ENCODE results near the gene TMEM14A. TPM values are rescaled to one million over a fixed set of nuclear protein-coding genes. Genes with fewer than 3 reads are reported as not detected.

The TMEM14A gene
- total RNA-seq, 1 experiment from 2014 or later, result 7.3 TPM

DNA sequence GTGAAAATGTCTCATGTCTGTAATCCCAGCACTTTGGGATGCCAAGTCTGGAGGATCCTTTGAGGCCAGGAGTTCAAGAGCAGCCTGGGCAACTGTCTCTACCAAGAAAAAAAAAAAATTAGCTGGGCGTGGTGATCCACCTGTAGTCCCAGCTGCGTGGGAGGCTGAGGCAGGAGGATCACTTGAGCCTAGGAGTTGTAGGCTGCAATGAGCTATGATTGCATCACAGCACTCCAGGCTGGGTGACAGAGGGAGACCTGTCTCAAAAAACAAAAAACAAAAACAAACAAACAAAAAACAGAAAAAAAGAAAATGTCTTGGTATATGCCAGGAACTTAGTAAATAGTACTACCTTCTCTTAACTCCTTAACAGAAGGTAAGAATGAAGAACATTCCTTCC, 31.4 kb upstream of the TMEM14A start:
- TF ChIP-seq, protein P1, sequence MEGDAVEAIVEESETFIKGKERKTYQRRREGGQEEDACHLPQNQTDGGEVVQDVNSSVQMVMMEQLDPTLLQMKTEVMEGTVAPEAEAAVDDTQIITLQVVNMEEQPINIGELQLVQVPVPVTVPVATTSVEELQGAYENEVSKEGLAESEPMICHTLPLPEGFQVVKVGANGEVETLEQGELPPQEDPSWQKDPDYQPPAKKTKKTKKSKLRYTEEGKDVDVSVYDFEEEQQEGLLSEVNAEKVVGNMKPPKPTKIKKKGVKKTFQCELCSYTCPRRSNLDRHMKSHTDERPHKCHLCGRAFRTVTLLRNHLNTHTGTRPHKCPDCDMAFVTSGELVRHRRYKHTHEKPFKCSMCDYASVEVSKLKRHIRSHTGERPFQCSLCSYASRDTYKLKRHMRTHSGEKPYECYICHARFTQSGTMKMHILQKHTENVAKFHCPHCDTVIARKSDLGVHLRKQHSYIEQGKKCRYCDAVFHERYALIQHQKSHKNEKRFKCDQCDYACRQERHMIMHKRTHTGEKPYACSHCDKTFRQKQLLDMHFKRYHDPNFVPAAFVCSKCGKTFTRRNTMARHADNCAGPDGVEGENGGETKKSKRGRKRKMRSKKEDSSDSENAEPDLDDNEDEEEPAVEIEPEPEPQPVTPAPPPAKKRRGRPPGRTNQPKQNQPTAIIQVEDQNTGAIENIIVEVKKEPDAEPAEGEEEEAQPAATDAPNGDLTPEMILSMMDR (conservative IDR thresholded peaks at IDR 0.05), result no peak
- Histone ChIP-seq H3K23ac (ENCODE audit: insufficient read length, low read depth, low read length) (no peak overlapping the region), H4K8ac (replicated peaks; ENCODE audit: insufficient read length, low read depth, low read length) (no peak overlapping the region), H2BK12ac (ENCODE audit: insufficient read length, low read depth, low read length) (no peak overlapping the region), H4K5ac (ENCODE audit: insufficient read length, low read depth, low read length) (no peak overlapping the region), H3K79me1 (ENCODE audit: insufficient read depth, low read depth, low read length, poor library complexity, severe bottlenecking) (no peaks in the 10 kb centered on the region), H2AK5ac (ENCODE audit: insufficient read length, low read length) (no peak overlapping the region), H2AFZ (ENCODE audit: low read length) (no peak overlapping the region), H3K14ac (ENCODE audit: insufficient read depth, low read length) (no peak overlapping the region), H3K27me3 (ENCODE audit: insufficient read depth, low read length) (no peaks in the 10 kb centered on the region), H3K56ac (ENCODE audit: insufficient read length, low read depth, low read length) (no peak overlapping the region), H3K4me2 (ENCODE audit: insufficient read depth, insufficient read length, low read length) (no peak overlapping the region), H3K23me2 (ENCODE audit: insufficient read length, low read depth, low read length, poor library complexity, severe bottlenecking) (no peaks in the 10 kb centered on the region), H3K18ac (ENCODE audit: insufficient read length, low read depth, low read length) (no peak overlapping the region), H3K27ac (ENCODE audit: insufficient read length, low read depth, low read length) (no peak overlapping the region), H2BK20ac (ENCODE audit: low read depth, low read length, poor library complexity, severe bottlenecking) (no peak overlapping the region), H2BK120ac (ENCODE audit: low read depth, low read length, poor library complexity, severe bottlenecking) (no peak overlapping the region), H3T11ph (ENCODE audit: low read length) (no peak overlapping the region), H2BK5ac (ENCODE audit: insufficient read length, low read length) (no peak overlapping the region), H4K91ac (ENCODE audit: insufficient read length, low read depth, low read length) (no peak overlapping the region), H3K9me3 (ENCODE audit: control insufficient read depth, low read depth, low read length) (no peaks in the 10 kb centered on the region), H3K79me2 (ENCODE audit: insufficient read depth, low read length) (no peaks in the 10 kb centered on the region), H2BK15ac (ENCODE audit: low read depth, low read length) (no peak overlapping the region), H3K9ac (ENCODE audit: extremely low read depth, insufficient read length, low read length) (no peak overlapping the region), H4K20me1 (ENCODE audit: control insufficient read depth, insufficient read depth, insufficient read length) (no peaks in the 10 kb centered on the region), H3K4ac (ENCODE audit: low read depth, low read length) (no peak overlapping the region), H3K4me1 (ENCODE audit: insufficient read depth, low read length) (no peaks in the 10 kb centered on the region)
- H3K4me3 Mint-ChIP-seq, result no peak overlapping the region
- peaks cover 9 to 15% of the 10 kb centered on the region in 2 experiments for H3K4me1 Mint-ChIP-seq
- H3K9me3 Mint-ChIP-seq, result no peaks in the 10 kb centered on the region; a peak in 1 of 5 replicates
- peaks cover 2% of the 10 kb centered on the region; the same call in 1 of the 2 replicates for H3K27me3 Mint-ChIP-seq (ENCODE audit: low read depth)
- 0 out of 7 replicates have a peak, but pooled peaks cover 0 to under 1% (median 0%) of the 10 kb centered on the region in 3 experiments for H3K36me3 Mint-ChIP-seq (ENCODE audit: insufficient read depth in 1 of 3, low read depth in 3 of 3)
- H3K27ac Mint-ChIP-seq, result no peak overlapping the region
- DNase-seq, result no peak
- no CpG with 5 or more reads among the region's 2 CpGs for WGBS (ENCODE audit: extremely low coverage, insufficient read length, low lambda C conversion rate)
